GM12801 (cell line): ENCODE results near the gene CAMKK2.

ENCODE experiments used
- TF ChIP-seq, protein P1 (sequence below): IDR thresholded peaks from one replicate; pipeline ENCODE4 v1.5.1; 2011; ENCODE audit warnings: control low read depth; ENCODE audit not compliant: insufficient read length; ENCODE audit errors: extremely low read depth

CAMKK2 gene

GRCh38 chr12:121205491-121205890 lies 91.0 kb downstream of the CAMKK2 start:
- TF ChIP-seq, protein P1, sequence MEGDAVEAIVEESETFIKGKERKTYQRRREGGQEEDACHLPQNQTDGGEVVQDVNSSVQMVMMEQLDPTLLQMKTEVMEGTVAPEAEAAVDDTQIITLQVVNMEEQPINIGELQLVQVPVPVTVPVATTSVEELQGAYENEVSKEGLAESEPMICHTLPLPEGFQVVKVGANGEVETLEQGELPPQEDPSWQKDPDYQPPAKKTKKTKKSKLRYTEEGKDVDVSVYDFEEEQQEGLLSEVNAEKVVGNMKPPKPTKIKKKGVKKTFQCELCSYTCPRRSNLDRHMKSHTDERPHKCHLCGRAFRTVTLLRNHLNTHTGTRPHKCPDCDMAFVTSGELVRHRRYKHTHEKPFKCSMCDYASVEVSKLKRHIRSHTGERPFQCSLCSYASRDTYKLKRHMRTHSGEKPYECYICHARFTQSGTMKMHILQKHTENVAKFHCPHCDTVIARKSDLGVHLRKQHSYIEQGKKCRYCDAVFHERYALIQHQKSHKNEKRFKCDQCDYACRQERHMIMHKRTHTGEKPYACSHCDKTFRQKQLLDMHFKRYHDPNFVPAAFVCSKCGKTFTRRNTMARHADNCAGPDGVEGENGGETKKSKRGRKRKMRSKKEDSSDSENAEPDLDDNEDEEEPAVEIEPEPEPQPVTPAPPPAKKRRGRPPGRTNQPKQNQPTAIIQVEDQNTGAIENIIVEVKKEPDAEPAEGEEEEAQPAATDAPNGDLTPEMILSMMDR: no peak

GRCh38 chr12:121203482-121203881 lies 93.0 kb downstream of the CAMKK2 start:
- TF ChIP-seq, protein P1: no peak

DNA sequence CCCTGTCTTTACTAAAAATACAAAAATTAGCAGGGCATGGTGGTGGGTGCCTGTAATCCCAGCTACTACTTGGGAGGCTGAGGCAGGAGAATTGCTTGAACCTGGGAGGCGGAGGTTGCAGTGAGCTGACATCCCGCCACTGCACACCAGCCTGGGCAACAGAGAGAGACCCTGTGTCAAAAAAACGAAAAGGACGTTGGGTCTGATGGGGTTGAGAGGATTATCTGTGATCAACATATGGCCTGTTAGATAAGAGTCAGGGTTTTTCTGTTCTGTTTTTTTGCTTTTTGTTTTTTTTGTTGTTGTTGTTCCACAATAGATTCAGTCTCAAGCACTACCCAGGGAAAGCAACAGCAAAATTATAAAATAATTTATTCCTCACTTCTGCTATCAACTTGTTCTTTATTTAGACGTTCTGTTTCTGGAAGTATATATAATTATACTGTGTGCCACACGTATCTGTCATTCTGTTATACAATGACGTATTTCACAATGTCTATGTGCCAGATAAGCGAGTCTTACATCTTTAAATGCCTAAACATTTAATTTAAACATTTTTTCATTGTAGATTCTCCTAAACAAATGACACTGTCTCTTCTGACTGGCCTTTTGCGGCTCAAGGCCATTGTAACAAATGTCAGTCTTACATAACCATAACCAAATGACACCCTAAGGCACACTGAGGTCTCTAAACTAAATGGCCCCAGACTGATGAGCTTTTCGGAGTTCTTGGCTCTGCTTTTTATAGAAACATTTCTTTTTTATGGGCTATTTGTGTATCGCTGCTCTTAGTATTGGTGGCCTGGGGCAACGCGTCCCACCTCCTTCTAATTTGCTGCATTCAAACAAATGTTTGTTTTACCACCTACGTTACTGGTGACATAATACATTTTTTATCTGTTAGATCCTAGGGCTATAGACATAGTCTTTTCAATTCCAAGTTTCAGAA lies 93.8 kb downstream of the CAMKK2 start:
- TF ChIP-seq, protein P1: no peak

GRCh38 chr12:121198949-121199348 lies 97.6 kb downstream of the CAMKK2 start:
- TF ChIP-seq, protein P1: no peak

GRCh38 chr12:121196902-121197301 lies 99.6 kb downstream of the CAMKK2 start:
- TF ChIP-seq, protein P1: no peak

DNA sequence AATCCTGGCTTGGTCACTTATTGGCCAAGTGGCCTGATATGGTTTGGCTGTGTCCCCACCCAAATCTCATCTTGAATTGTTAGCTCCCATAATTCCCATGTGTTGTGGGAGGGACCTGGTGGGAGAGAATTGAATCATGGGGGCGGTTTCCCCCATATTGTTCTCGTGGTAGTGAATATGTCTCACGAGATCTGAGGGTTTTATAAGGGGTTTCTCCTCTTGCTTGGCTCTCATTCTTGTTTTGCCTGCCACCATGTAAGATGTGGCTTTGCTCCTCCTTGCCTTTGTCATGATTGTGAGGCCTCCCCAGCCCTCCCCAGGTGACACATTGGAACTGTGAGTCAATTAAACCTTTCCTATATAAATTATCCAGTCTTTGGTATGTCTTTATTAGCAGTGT lies 105.4 kb downstream of the CAMKK2 start:
- TF ChIP-seq, protein P1: no peak

GRCh38 chr12:121190523-121191031 lies 105.9 kb downstream of the CAMKK2 start:
- TF ChIP-seq, protein P1: no peak
